ENCODE measurements around the gene ATG7.

The ATG7 gene

GRCh38 chr3:11604139-11604892 is 332.1 kb downstream of the ATG7 start:
- TF ChIP-seq SPI1 (IDR thresholded peaks at IDR 0.05; ENCODE audit: borderline replicate concordance, low read depth), result no peak
- TF ChIP-seq POLR2AphosphoS5 (IDR thresholded peaks at IDR 0.05; ENCODE audit: low read depth), result no peak
- no peak for TF ChIP-seq GABPA (IDR thresholded peaks at IDR 0.05; ENCODE audit: low read depth)
- TF ChIP-seq, protein P1, sequence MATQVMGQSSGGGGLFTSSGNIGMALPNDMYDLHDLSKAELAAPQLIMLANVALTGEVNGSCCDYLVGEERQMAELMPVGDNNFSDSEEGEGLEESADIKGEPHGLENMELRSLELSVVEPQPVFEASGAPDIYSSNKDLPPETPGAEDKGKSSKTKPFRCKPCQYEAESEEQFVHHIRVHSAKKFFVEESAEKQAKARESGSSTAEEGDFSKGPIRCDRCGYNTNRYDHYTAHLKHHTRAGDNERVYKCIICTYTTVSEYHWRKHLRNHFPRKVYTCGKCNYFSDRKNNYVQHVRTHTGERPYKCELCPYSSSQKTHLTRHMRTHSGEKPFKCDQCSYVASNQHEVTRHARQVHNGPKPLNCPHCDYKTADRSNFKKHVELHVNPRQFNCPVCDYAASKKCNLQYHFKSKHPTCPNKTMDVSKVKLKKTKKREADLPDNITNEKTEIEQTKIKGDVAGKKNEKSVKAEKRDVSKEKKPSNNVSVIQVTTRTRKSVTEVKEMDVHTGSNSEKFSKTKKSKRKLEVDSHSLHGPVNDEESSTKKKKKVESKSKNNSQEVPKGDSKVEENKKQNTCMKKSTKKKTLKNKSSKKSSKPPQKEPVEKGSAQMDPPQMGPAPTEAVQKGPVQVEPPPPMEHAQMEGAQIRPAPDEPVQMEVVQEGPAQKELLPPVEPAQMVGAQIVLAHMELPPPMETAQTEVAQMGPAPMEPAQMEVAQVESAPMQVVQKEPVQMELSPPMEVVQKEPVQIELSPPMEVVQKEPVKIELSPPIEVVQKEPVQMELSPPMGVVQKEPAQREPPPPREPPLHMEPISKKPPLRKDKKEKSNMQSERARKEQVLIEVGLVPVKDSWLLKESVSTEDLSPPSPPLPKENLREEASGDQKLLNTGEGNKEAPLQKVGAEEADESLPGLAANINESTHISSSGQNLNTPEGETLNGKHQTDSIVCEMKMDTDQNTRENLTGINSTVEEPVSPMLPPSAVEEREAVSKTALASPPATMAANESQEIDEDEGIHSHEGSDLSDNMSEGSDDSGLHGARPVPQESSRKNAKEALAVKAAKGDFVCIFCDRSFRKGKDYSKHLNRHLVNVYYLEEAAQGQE (IDR thresholded peaks at IDR 0.05; ENCODE audit: insufficient replicate concordance, low read depth), result no peak
- TF ChIP-seq CTCF (IDR thresholded peaks at IDR 0.05; ENCODE audit: insufficient read depth, low read length), result no peak
- Histone ChIP-seq H3K27ac (replicated peaks) (no peak overlapping the region), H3K27me3 (ENCODE audit: insufficient read depth, poor library complexity, severe bottlenecking) (no peaks in the 10 kb centered on the region), H3K4me3 (replicated peaks; ENCODE audit: insufficient read depth, low read length) (no peak overlapping the region)
- DNase-seq (ENCODE audit: low read depth in 1 of 2, low spot score in 1 of 2), result no peak

- TF ChIP-seq CTCF (IDR thresholded peaks at IDR 0.05; ENCODE audit: insufficient read depth, low read length) (no peak), GABPA (IDR thresholded peaks at IDR 0.05; ENCODE audit: low read depth) (no peak), SPI1 (IDR thresholded peaks at IDR 0.05; ENCODE audit: borderline replicate concordance, low read depth) (no peak), POLR2AphosphoS5 (IDR thresholded peaks at IDR 0.05; ENCODE audit: low read depth) (no peak)
- TF ChIP-seq, protein P1 (IDR thresholded peaks at IDR 0.05; ENCODE audit: insufficient replicate concordance, low read depth), result no peak
- Histone ChIP-seq H3K27ac (replicated peaks) (no peak overlapping the region), H3K27me3 (ENCODE audit: insufficient read depth, poor library complexity, severe bottlenecking) (no peaks in the 10 kb centered on the region), H3K4me3 (replicated peaks; ENCODE audit: insufficient read depth, low read length) (no peak overlapping the region)
- DNase-seq (ENCODE audit: low read depth in 1 of 2, low spot score in 1 of 2), result no peak
Observed at GRCh38 chr3:11605398-11605797, 333.2 kb downstream of the ATG7 start.

DNA sequence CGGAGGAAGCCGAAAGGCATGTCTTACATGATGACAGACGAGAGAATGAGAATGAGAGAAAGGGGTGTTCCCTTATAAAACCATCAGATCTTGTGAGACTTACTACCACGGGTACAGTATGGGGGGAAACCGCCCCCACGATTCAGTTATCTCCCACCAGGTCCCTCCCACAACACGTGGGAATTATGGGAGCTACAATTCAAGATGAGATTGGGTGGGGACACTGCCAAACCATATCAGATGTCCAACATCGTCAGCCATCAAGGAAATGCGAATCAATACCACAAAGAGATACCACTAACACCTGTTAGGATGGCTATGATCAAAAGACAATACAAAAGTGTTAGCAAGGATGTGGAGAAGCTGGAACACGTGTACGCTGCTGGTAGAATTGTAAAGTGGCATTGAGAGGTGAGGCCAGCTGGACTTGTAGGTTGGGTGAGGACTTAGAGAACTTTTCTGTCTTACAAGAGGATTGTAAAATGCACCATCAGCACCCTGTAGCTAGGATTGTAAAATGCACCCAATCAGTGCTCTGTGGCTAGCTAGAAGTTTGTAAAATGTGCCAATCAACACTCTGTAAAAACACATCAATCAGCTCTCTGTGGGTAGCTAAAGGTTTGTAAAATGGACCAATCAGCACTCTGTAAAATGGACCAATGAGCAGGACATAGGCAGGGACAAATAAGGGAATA is 334.0 kb downstream of the ATG7 start:
- Histone ChIP-seq H3K27ac (replicated peaks) (no peak overlapping the region), H3K27me3 (ENCODE audit: insufficient read depth, poor library complexity, severe bottlenecking) (no peaks in the 10 kb centered on the region), H3K4me3 (replicated peaks; ENCODE audit: insufficient read depth, low read length) (no peak overlapping the region)
- TF ChIP-seq SPI1 (IDR thresholded peaks at IDR 0.05; ENCODE audit: borderline replicate concordance, low read depth) (no peak), GABPA (IDR thresholded peaks at IDR 0.05; ENCODE audit: low read depth) (no peak), POLR2AphosphoS5 (IDR thresholded peaks at IDR 0.05; ENCODE audit: low read depth) (no peak), CTCF (IDR thresholded peaks at IDR 0.05; ENCODE audit: insufficient read depth, low read length) (no peak)
- TF ChIP-seq, protein P1 (IDR thresholded peaks at IDR 0.05; ENCODE audit: insufficient replicate concordance, low read depth), result no peak
- DNase-seq (ENCODE audit: low read depth in 1 of 2, low spot score in 1 of 2), result no peak

Measured in HL-60 (cell line).